NCI-H2196 treated with DMSO at 0.1 percent for 48 hours (cell line): ENCODE measurements around the gene TRMT5.
A peak's percentile ranks its signal among the peaks of the same experiment; 100 is the strongest.

Experiments used
- DNase-seq: peaks from one replicate; lab custom pipeline; 2025; ENCODE audit not compliant: unreplicated experiment; lab: John Stamatoyannopoulos, UW

The TRMT5 gene

GRCh38 chr14:60965402-60965801 is 15.5 kb downstream of the TRMT5 start:
- no peak for DNase-seq

- no peak for DNase-seq
Measured at GRCh38 chr14:60964904-60965303, 16.0 kb downstream of the TRMT5 start.

GRCh38 chr14:60963761-60964160 is 17.1 kb downstream of the TRMT5 start:
- DNase-seq: no peak

- no peak for DNase-seq
Measured at GRCh38 chr14:60958146-60958545, 22.7 kb downstream of the TRMT5 start.

- DNase-seq: no peak
Measured at GRCh38 chr14:60956632-60957031, 24.2 kb downstream of the TRMT5 start.

GRCh38 chr14:60956202-60956601 is 24.7 kb downstream of the TRMT5 start:
- DNase-seq: no peak

- DNase-seq: no peak
Measured at GRCh38 chr14:60951776-60952435, 29.0 kb downstream of the TRMT5 start.

GRCh38 chr14:60946773-60947172 is 34.1 kb downstream of the TRMT5 start:
- no peak for DNase-seq

- DNase-seq: no peak
Measured at GRCh38 chr14:60945984-60946383, 34.9 kb downstream of the TRMT5 start.

- no peak for DNase-seq
Measured at GRCh38 chr14:60944204-60944603, 36.7 kb downstream of the TRMT5 start.

- no peak for DNase-seq
Measured at GRCh38 chr14:60943637-60944032, 37.2 kb downstream of the TRMT5 start.

GRCh38 chr14:60935319-60935718 is 45.6 kb downstream of the TRMT5 start:
- no peak for DNase-seq

- DNase-seq: no peak
Measured at GRCh38 chr14:60933920-60934655, 46.8 kb downstream of the TRMT5 start.

- peak; percentile 23 for DNase-seq
Measured at GRCh38 chr14:60931218-60931617, 49.7 kb downstream of the TRMT5 start.

- DNase-seq: no peak
Measured at GRCh38 chr14:60926002-60926401, 54.9 kb downstream of the TRMT5 start.

- DNase-seq: no peak
Measured at GRCh38 chr14:60925286-60925685, 55.6 kb downstream of the TRMT5 start.

GRCh38 chr14:60922050-60922449 is 58.8 kb downstream of the TRMT5 start:
- DNase-seq: no peak
